ENCODE measurements around the gene PRKCSH. TPM values are rescaled to one million over a fixed set of nuclear protein-coding genes. Genes with fewer than 3 reads are reported as not detected.
"Not testable (repeated sequence)": the region's sequence is repeated elsewhere in the genome, so short reads cannot be mapped to it uniquely, and the experiment has no call there.

PRKCSH gene
- total RNA-seq, 2 donors from 2014 or later, result 78.0 to 82.8 TPM

DNA sequence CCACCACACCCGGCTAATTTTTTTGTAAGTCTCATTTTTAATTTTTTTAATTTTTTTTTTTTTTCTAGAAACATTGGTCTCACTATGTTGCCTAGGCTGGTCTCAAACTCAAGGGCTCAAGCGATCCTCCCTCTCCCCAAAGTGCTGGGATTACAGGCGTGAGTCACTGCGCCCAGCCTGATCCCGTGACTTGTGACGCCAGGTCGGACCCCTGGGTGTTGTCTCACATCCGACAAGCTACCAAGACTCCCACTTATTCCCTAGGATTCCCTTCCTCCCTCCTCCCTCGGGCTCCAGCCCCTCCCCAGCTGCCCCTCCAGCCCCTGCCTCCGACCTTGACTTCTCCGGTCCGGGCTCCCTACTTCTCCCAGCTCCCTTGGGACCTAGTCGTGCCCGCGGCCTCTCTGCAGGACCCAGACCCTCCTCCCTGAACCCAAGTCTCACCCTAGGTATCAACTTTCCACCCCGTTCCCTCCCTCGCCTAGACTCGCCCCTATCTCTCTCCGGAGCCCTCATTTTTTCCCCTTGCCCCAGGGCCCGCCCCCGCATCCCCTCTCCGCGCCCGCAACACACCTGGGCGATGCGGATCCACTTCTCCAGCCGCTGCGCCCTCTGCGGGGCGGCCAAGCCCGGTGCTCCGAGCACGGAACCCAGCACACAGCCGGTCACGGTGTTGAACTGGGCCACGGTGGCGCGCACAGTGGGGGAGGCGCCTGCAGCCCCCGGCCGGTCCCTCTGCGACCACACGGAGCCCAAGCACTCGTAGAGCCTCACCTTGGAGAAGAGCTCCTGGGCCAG is 29.4 kb upstream of the PRKCSH start:
- Histone ChIP-seq H3K36me3 (no peaks in the 10 kb centered on the region), H3K4me1 (peaks cover 0 to 8% of the 10 kb centered on the region in 2 donors), H3K27me3 (no peaks in the 10 kb centered on the region), H3K27ac (no peak overlapping the region), H3K4me3 (no peak overlapping the region), H3K9me3 (no peaks in the 10 kb centered on the region)
- no peak for DNase-seq (ENCODE audit: low spot score)
- TF ChIP-seq CTCF (IDR thresholded peaks at IDR 0.05), result peak in 1 of 2 donors; percentile 55

- not testable (repeated sequence) for DNase-seq (ENCODE audit: low spot score); H3K27me3 ChIP-seq; H3K4me1 ChIP-seq; H3K36me3 ChIP-seq; H3K27ac ChIP-seq; H3K4me3 ChIP-seq; H3K9me3 ChIP-seq
Measured at GRCh38 chr19:11406703-11407236, 28.7 kb upstream of the PRKCSH start.

GRCh38 chr19:11408591-11408990 is 26.8 kb upstream of the PRKCSH start:
- Histone ChIP-seq H3K4me3 (no peak overlapping the region), H3K4me1 (peaks cover 0 to 8% of the 10 kb centered on the region in 2 donors), H3K36me3 (no peaks in the 10 kb centered on the region), H3K27me3 (no peaks in the 10 kb centered on the region), H3K9me3 (no peaks in the 10 kb centered on the region), H3K27ac (no peak overlapping the region)
- DNase-seq (ENCODE audit: low spot score), result no peak
- no peak for TF ChIP-seq CTCF (IDR thresholded peaks at IDR 0.05)

DNA sequence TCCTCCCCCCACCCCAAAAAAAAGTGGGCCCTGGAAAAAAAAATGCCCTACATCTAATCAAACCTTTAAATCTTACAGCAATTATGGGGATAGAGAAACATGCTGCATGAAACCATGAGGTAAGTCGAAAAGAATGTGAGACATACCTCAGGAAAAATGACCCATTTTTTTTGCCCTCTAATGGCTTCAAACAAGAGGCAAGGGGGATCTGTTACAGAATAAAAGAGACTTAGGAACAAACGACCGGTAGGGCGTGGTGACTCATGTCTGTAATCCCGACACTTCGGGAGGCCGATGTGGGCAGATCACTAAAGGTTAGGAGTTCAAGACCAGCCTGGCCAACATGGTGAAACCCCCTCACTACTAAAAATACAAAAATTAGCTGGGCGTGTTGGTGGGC is 24.8 kb upstream of the PRKCSH start:
- peaks cover 0 to 8% of the 10 kb centered on the region in 2 donors for H3K4me1 ChIP-seq
- H3K4me3 ChIP-seq, result no peak overlapping the region
- no peak for TF ChIP-seq CTCF (IDR thresholded peaks at IDR 0.05)
- no peaks in the 10 kb centered on the region for H3K27me3 ChIP-seq
- no peaks in the 10 kb centered on the region for H3K36me3 ChIP-seq
- no peak for DNase-seq (ENCODE audit: low spot score)
- no peak overlapping the region for H3K27ac ChIP-seq
- H3K9me3 ChIP-seq, result no peaks in the 10 kb centered on the region

- no peak for TF ChIP-seq CTCF (IDR thresholded peaks at IDR 0.05)
- H3K27me3 ChIP-seq, result peaks cover 6 to 7% of the 10 kb centered on the region in 2 donors
- no peak for DNase-seq (ENCODE audit: low spot score)
Measured at GRCh38 chr19:11414544-11414943, 20.9 kb upstream of the PRKCSH start.

GRCh38 chr19:11416346-11417052 is 18.9 kb upstream of the PRKCSH start:
- Histone ChIP-seq H3K27me3 (peaks cover 6 to 7% of the 10 kb centered on the region in 2 donors), H3K9me3 (no peaks in the 10 kb centered on the region), H3K4me1 (peaks cover 0 to 30% of the 10 kb centered on the region in 2 donors), H3K4me3 (no peak overlapping the region), H3K27ac (no peak overlapping the region), H3K36me3 (no peaks in the 10 kb centered on the region)
- TF ChIP-seq CTCF (IDR thresholded peaks at IDR 0.05), result no peak
- DNase-seq (ENCODE audit: low spot score), result no peak

More at GRCh38 chr19:11414544-11414943, 20.9 kb upstream of the PRKCSH start:
- Histone ChIP-seq H3K27ac (no peak overlapping the region), H3K4me1 (peaks cover 0 to 11% of the 10 kb centered on the region in 2 donors), H3K36me3 (no peaks in the 10 kb centered on the region), H3K4me3 (no peak overlapping the region), H3K9me3 (no peaks in the 10 kb centered on the region)

Measured in right atrium auricular region (tissue), 2 donors.